SH-SY5Y (cell line): ENCODE data around the gene BACE1.

Experiments
- GATA2 ChIP-seq: IDR thresholded peaks from 2 replicates; pipeline ENCODE4 v1.6.1; 2011; ENCODE audit warnings: mild to moderate bottlenecking, low read depth, low read length
- GATA3 ChIP-seq: IDR thresholded peaks from 2 replicates; pipeline ENCODE4 v1.6.1; 2011; ENCODE audit warnings: low read depth, mild to moderate bottlenecking, low read length, moderate library complexity

Gene BACE1

DNA sequence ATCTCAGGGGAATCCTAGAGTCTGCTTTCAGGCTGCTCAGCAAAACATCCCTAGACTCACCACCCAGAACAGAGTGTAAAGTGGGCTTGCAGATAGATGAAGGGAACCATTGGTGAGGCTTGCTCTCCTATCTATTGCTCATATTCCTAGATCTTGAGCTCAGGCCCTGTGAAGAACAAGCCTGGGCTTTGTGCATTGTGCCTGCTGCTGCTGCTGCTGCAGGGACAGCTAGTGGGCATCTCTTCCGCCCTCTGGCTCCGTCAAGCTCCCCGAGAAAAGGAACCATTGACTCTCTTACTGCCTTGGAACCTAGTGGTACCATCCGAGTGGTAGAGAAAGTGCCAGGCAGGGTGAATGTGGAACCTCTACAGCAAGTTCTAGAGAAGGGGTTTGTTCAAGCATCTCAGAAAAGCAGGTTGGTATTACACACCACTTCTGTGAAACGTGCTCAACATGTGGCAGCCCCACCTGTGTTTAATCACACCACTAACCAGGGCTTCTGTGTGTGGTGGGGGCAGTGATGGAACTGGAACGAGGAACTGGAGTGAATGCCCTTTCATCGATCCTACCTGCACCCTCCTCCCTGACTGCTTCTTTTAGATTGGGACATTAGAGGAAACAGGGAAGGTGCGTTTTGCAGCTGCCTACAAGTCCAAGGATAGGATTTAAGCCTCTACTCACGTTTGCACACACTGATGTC lies 20.5 kb downstream of the BACE1 start:
- no peak for TF ChIP-seq GATA3
- TF ChIP-seq GATA2, result no peak

DNA sequence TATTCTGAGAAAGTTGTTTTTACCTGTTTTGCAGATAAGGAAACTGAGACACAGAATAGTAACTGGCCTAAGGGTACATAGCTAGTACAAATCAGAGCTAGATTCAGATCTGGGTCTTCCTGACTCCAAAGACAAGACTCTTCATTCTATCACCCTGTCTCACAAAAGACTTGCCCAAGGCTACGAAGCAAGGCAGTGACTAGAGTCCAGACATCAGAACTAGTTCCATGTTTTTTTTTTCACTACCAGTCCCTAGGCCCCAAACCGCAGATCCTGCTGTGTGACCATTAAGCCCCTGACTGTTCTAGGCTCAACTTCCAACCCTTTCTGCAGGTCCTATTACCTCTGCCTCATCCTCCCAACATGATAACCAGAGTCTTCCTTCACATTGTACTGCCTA lies 23.4 kb downstream of the BACE1 start:
- no peak for TF ChIP-seq GATA2

DNA sequence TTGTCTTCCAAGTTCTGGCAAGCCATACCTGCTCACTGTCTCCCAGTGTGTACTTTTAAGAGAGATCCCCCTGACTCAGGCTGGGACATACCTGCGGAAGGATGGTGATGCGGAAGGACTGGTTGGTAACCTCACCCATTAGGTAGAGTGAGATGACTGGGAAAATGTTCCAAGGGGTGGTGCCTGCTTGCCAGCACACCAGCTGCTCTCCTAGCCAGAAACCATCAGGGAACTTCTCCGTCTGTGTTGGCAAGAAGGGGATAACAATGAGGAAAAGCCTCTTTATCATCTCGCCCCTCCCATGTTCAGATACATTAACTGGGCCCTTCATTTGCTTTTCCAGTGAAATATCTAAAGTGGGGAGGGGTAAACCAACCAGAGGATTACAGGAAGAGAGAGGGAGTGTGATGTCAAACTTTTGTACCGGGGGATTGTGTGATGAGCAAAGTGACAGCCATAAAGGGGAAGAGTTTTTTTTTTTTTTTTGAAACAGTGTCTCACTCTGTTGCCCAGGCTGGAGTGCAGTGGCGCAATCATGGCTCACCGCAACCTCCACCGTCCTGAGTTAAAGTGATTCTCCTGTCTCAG lies 25.2 kb downstream of the BACE1 start, which contains the start of gene BACE1-AS:
Gene BACE1-AS (plus strand): TSS at position 538 of the 588 bp plus-strand sequence.
- TF ChIP-seq GATA3 (no peak), GATA2 (no peak)

DNA sequence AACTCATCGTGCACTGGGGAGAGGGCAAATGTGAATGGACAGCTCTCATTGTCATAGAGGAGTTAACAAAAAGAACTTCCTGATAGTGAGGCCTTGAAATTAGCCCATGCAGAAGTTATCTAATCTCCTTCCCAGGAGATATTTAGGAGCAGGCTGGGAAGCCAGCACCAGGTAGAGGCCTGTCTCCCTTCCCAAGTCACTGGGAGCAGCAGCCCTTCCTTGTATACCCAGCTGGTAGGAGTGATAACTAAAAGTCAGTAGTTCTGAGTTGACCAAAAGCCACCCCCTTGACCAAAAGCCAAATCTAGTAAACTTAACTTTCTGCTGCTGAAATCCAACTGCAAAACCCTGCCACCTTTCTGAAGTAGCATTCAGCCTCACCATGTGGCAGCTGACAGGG lies 26.3 kb downstream of the BACE1 start:
- TF ChIP-seq GATA2 (no peak), GATA3 (no peak)

DNA sequence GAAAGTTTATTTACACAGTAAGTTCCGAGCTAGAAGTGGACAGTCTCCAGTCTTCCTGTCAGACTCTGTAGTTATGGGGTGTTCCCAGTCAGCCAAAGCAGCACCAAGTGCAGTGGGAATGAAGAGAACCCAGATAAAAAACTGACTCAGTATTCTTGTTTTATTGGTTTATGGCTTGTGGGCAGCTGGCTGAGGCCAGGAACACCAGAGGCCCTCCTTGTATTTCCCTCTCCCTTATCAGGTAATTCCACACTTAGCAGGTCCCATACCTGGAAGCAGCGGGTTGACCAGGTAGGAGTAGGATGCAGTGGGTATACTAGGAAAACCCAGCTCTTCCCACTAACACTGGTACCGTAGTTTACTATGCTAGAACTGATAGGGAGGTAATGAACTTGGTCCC lies 28.4 kb downstream of the BACE1 start:
- no peak for TF ChIP-seq GATA3
- TF ChIP-seq GATA2, result no peak

DNA sequence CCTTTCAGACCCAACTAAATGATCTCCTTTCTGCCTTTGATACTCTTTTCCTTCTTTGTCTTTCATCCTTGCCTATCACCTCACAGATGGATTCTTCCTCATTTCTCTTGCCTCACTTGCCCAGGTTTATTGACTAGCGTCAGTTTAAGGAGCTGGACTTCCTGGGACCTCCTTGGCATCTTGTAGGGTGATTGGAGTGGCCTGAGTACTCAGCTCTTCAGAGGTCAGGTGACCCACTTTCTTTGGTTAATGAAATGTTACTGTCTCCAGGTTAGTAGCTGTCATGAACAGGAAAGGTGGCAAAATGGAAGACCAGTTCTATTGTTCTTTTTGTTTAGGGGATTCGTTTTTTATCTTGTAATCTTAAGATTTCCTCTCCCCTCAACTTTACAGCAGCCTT lies 29.5 kb downstream of the BACE1 start:
- TF ChIP-seq GATA3 (no peak), GATA2 (no peak)

DNA sequence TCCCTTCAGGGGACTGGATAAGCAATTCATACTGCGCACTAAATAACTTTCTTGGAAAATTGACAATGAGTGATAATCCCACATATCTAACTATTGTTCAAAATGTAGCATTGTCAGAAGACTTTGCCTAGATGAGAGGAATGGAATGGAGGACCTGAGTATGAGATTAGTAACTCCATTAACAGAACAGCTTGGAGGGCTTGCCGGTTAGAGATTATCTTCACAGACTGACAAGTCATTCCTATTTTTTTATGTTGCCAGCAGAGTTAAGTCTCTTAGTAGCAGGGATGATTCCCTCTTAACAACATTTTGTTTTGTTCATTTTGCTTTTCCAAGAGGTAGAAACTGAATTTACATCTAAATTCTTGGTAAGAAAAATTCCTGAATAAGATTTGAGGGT lies 32.0 kb downstream of the BACE1 start:
- TF ChIP-seq GATA2 (no peak), GATA3 (no peak)

DNA sequence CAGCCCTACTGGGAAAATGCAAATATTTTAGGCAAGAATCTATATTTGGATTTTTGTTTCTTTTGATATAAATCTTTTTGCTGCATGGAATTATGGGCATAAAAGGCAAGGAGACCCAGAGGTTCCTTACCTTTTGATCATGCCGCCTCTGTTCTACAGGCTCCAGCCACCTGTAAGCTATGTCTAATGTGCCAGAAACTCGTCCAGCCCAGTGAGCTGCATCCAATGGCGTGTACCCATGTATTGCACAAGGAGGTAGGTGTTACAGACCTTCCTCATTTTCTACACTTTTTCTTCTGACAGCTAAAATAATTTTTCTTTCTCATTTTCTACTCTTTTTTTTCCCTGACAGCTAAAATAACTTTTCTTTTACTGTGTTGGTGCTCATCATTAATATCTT lies 33.1 kb downstream of the BACE1 start:
- TF ChIP-seq GATA2, result no peak
- TF ChIP-seq GATA3, result no peak

DNA sequence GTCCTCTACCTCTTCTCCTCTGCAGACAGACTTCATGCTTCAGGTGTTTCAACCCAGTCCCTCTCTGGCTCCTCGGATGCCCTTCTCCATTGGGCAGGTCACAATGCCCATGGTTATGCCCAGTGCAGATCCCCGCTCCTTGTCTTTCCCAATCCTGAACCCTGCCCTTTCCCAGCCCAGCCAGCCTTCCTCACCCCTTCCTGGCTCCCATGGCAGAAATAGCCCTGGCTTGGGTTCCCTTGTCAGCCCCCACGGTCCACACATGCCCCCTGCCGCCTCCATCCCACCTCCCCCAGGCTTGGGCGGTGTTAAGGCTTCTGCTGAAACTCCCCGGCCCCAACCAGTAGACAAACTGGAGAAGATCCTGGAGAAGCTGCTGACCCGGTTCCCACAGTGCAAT lies 34.2 kb downstream of the BACE1 start:
- TF ChIP-seq GATA3 (no peak), GATA2 (no peak)

DNA sequence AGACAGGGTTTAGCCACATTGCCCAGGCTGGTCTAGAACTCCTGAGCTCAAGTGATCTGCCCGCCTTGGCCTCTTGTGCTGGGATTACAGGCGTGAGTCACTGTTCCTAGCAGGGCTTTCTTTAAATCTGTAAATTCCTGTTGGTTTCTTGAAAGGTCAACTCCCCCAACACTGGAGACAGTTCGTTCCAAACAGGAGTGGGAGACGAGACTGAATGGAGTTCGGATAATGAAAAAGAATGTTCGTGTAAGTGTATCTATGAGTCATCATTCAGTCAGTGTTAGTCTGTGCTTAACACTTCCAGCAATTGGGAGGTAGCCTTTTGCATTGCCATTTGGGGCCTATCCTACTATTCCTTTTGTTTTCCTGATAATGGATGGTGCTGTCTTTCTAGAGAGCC lies 34.9 kb downstream of the BACE1 start:
- TF ChIP-seq GATA2, result no peak
- TF ChIP-seq GATA3, result no peak

DNA sequence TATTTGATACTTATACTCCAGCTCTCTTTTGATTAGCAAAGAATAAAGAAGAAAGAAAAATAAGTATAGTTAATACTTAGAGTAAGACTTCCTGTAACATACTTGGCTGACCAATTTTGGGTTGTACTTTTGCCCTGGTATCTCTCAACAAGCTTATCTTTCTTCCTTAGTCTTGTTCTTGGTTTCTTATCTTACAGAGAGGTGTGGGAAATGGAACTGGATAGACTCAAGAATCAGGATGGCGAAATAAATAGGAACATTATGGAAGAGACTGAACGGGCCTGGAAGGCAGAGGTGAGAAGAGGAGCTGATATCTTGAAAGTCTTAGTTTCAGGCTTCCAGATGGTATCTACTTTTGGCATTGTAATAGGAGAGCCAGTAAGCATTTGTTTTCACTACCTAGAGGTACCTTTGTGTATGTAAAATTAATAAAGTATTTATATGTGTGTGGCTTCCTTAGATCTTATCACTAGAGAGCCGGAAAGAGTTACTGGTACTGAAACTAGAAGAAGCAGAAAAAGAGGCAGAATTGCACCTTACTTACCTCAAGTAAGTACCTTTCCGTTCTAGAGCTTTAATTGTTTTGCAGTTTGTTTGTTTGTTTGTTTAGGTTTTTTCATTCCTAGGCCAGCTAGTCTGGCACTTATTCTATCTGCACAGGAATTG lies 36.2 kb downstream of the BACE1 start:
- TF ChIP-seq GATA3, result no peak
- TF ChIP-seq GATA2, result no peak

DNA sequence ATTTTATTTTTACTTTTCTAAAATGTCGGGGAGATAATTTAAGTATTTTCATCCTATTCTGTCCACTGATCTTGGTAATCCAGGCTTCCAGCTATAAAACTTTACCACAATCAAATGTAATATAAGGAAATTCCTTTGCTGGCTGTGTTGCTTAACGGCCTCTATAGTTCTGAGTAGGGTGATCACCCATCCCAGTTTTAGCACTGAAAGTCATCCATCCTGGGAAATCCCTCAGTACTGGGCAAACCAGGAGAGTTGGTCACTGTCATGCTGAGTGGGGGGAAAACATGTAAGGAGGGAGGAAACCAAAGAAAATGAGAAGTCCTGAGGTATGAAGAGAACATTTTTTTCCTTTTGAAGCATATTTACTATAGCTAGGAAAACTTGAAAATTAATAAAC lies 37.7 kb downstream of the BACE1 start:
- TF ChIP-seq GATA2, result no peak
- TF ChIP-seq GATA3, result no peak

DNA sequence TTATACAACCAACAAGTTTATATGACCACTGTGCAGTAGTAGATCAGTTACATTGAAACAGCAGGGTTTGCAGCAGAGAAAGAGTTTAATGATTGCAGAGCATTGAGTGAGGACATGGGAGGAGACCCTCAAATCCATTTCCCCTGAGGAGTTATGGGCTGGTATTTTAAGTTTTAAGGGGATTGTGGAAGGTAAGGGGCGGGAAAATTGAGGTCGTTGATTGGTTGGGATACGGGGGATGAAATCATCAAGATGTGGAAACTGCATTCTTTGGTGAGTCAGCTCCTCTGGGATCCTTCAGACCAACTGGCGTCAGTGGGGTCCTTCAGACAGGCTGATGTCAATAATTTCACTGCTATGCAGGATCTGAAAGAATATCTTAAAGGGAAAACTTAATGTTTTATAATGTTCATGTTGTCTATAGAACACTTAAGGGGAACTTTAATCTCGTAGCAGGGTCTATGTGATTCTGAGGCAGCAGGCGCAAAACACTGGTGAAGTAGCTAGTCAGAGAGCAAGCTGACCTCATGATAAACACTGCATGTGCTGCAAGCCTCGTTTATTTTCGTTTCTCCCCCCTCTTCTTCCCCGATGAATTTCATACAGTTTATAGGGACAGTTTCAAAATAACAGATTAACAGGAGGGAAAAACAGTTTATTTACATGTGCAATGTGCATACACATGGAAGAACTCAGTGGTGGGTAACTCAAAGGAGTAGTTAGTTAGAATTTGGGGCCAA lies 42.3 kb downstream of the BACE1 start:
- TF ChIP-seq GATA2 (no peak), GATA3 (no peak)

DNA sequence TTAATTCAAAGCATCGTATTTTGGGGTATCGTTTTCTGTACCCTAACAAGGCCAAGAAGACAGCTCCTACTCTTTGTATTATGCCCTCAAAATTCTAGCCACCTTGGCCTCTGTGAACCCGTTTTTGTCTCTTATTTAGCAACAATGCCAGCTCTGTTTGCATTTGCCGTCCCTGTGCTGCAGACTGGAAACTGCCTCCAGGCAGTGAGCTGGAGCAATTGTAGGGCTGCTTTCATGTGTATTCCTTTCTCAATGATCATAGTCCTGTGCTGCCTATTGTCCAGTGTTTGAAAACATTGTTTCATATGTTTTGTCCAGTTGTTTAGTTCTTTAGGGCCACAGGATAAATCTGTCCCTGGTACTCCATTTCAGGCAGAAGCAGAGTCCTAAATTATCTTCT lies 44.8 kb downstream of the BACE1 start:
- TF ChIP-seq GATA2 (no peak), GATA3 (no peak)

DNA sequence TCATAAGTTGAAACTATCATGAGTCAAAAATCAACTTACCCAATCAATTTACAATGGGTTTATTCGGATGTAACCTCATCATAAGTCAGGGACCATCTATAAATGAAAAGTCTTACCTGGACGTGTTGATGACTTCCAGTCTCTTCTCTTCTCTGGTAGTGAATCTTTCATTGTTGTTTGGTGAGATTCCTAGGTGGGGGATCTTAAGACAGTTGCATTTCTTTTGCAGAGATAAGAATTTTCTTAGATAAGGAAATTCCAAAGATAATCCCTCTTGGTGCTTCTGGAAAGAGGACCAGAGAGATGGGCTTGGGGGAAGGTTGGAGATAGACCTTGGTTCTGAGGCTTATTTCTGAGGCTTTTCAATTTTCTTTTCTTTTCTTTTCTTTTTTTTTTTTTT lies 46.2 kb downstream of the BACE1 start:
- no peak for TF ChIP-seq GATA3
- TF ChIP-seq GATA2, result no peak

DNA sequence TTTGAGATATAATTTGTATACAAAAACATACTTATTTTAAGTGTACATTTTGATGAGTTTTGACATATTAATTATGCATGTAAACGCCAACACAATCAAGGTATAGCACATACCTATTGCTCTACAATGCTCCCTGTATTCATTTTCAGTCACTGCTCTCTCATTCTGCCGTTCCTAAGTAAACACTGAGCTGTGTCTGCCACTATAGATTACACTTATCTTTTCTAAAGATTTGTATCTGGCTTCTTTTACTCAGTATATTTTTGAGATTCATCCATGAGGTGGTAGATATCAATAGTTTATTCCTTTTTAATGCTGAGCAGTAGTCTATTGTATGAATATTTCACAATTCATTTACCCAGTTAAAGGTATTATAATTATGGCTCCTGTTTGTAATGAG lies 50.3 kb downstream of the BACE1 start:
- no peak for TF ChIP-seq GATA3
- no peak for TF ChIP-seq GATA2
